ENCODE results near the gene LRP1.
A peak's percentile ranks its signal among the peaks of the same experiment; 100 is the strongest.

The LRP1 gene

GRCh38 chr12:57138526-57139272 is 10.4 kb downstream of the LRP1 start:
- no peak for DNase-seq

DNA sequence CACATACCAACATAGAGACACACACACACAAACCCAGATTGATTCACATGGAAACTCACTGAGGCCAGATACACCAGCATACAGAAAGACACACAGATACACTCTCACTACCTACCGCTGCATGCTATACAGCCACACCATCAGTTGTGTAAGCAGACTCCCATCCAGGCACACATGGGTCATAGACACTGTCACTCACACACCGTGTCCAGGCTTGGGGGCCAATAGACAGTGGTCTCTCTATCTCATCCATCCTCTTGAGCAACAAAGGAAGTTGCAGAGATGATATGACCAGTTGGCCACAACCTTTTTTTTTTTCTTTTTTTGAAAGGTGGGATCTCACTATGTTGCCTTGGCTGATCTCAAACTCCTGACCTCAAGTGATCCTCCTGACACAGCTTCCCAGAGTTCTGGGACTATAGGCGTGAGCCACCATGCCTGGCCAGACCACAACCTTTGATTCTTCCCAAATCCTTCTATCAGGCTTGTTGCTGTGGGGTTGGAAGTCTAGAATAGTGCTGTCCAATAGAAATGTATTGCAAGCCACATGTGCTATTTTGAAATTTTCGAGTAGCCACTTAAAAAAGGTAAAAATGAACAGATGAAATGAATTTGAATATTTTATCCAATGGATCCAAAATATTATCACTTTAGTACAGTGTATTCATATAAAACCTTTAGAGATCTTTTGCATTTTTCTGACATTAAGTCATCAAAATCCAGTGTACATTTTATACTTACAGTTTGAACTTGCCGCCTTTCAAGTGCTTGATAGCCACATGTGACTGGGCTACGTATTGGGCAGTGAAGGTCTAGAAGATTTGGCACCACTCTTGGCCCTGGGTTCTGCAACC is 11.7 kb downstream of the LRP1 start:
- no peak for DNase-seq

DNA sequence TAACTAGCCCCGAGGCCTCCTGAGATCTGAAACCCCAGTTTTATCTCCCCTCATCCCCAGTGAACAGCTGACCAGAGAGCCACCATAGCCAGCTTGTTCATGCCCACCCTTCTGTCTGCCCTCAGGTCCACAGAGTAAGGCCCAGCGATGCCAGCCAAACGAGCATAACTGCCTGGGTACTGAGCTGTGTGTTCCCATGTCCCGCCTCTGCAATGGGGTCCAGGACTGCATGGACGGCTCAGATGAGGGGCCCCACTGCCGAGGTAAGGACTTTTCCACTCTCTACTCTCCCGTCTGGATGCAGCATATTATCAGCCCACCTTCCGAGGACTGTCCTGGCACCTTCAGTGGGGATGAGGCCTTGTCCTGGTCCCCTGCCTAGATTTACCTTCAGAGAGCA is 13.0 kb downstream of the LRP1 start:
- no peak for DNase-seq

GRCh38 chr12:57142121-57142520 is 13.8 kb downstream of the LRP1 start:
- DNase-seq, result no peak

DNA sequence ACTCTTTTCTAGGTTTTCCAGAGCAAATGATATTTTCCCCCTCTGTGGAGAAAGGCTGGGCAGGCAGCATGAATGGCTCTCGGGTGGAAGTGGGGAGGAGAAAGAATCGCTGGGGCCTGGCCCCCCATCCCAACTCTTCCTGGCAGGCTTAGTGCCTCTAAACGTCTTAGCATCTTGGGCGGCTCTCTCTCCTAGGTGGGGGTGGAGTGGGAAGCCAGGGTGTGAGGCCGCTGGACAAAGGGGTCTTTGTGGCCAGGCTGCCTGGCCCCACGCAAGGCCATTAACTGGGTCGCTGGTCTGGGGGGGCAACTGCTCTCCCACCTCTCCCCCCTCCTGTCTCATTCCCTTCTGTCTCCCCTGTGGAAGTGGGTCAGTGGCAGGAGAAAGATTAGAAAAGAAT is 14.4 kb downstream of the LRP1 start:
- no peak for DNase-seq

GRCh38 chr12:57143454-57143853 is 15.2 kb downstream of the LRP1 start:
- no peak for DNase-seq

- no peak for DNase-seq
These were observed 17.3 kb downstream of the LRP1 start for GRCh38 chr12:57145460-57146059.

- DNase-seq, result no peak
These were observed 17.8 kb downstream of the LRP1 start for GRCh38 chr12:57146092-57146491.

GRCh38 chr12:57146961-57147944 is 19.0 kb downstream of the LRP1 start, which contains the start of gene LRP1-AS:
Gene LRP1-AS, minus strand, starts transcription at chr12:57147619.
- no peak for DNase-seq

DNA sequence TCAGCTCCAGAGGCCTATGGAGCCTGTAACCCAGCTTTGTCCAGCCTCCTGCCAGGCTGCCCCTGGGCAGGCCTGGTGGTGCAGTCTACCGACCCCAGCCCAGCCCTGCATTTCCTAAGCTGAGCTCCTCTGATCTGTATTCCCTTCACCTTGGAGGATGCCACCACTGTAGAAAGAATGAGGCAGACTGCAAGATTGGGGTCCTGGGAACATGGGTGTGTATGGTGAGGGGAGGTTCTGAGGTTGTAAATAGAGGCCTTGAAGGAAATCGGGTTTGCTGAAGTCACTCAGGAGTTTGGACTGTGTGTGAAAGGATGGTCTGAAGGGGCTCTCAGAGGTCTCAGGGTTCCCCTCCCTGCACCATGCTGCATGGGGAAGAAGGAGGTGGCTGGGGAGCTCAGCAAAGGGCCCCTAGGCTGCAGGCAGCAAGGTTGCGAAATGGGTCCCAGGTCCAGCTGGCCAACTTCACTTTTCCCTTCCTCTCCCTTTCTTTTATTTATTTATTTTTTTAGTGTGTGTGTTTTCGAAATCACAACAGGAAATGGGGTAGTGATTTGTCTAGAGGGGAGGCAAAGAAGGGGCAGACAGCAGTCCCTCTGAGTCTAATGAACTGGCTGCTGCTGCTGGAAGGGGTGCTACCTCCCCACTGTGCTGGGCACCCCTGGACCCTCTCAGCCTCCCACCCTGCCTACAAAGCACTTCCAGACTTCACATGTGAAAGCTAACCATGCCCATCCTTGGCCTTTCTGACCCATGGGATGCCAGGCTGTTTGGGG is 20.4 kb downstream of the LRP1 start:
- peak; percentile 56 for DNase-seq

- peak; percentile 73 for DNase-seq
These were observed 21.1 kb downstream of the LRP1 start for GRCh38 chr12:57149245-57149900.

- no peak for DNase-seq
These were observed 22.2 kb downstream of the LRP1 start for GRCh38 chr12:57150400-57151000.

- peak; percentile 79 for DNase-seq
These were observed 23.7 kb downstream of the LRP1 start for GRCh38 chr12:57151741-57152630.

DNA sequence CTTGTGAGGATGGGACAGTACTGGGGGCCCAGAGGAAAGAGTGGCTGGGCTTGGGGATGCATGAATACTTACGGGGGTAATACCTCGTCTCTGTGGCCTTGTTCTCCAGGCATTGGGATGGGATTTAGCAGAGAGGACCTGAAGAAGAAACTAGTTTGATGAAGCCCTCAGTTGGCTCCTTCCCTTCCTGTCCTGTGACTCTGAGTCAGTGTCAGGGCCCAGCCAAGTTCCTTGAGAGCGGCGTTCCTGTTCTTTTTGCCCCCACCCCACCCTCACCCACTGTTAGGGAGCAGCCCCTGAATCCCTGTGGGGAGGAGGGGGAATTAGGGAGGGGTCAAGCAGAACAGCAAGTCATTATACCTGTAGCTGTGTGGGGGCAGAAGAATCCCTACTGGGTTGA is 24.4 kb downstream of the LRP1 start:
- DNase-seq, result no peak

GRCh38 chr12:57153415-57153997 is 25.2 kb downstream of the LRP1 start:
- no peak for DNase-seq

DNA sequence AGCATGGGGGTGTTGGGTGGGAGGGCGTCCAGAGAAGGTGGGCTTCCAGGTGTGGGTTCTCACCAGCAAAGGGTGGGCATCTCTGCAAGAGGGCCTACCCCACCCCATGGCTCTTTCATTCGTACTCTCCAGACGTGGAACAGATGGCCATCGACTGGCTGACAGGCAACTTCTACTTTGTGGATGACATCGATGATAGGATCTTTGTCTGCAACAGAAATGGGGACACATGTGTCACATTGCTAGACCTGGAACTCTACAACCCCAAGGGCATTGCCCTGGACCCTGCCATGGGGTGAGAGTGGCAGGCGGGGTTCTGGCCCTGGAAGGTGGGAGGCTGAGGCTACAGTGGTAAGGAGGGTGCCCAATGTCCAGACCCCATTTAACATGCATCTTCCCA is 25.8 kb downstream of the LRP1 start:
- DNase-seq, result no peak

DNA sequence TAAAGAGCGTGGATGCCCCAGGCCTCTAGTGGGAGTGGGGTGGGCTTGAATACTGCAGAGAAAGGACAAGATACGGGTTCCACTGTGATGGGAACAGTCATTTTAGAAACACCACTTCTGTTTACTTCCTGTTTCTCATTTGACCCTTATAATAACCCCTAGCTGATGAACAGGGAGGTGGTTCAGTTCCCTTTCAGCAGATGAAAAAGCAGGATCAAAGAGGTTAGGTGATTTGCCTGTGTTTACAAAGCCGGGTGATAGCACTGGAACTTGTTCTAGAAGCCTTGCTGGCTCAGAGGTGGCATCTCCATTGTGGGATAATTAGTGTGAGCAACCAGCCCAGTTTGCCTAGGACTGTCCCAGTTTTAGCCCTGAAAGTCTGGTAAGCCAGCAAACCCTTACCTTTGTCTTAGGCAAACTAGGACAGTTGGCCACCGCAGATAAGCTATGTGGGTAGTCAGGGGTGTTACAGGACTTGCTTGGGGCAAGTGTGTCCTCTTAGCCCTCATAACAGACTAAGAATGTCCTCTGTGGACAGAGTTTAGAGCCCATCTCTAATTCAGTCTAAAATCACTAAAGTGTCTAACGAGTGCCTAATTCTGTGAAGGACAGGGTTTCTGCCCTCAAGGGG is 26.6 kb downstream of the LRP1 start:
- no peak for DNase-seq

- DNase-seq, result no peak
These were observed 28.6 kb downstream of the LRP1 start for GRCh38 chr12:57156701-57157403.

Data from NCI-H226 (cell line).